ENCODE measurements around the gene CHMP4B.

CHMP4B gene

GRCh38 chr20:33894798-33895197 is 83.7 kb downstream of the CHMP4B start:
- H3K4me3 ChIP-seq (ENCODE audit: low read depth, low read length): no peak overlapping the region
- no peak for TF ChIP-seq CTCF (IDR thresholded peaks at IDR 0.05; ENCODE audit: low read depth, low read length)

- H3K4me3 ChIP-seq (ENCODE audit: low read depth, low read length): no peak overlapping the region
- no peak for TF ChIP-seq CTCF (IDR thresholded peaks at IDR 0.05; ENCODE audit: low read depth, low read length)
Observed at GRCh38 chr20:33896509-33896908, 85.4 kb downstream of the CHMP4B start.

DNA sequence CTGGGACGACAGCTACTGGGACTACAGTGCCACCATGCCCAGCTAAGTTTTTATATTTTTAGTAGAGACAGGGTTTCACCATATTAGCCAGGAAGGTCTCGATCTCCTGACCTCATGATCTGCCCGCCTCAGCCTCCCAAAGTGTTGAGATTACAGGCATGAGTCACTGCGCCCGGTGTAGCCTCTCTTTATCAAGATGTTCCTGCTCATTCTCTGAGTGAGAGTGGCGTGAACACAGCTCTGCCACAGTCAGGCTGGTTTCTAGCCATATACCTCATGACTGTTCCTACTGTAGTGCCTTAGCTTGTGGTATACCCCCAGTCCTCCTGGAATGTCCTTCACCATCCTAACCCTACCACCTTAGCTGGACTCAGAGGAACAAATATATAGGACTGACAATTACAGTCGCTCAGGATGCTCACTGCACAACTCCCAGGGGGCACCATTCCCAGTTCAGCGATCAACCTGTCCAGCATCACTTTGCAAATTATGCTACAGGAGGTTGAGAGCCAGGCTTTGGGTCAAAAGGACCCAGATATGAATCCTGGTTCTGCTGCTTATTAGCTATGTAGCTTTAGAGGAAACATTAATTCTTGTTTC is 86.3 kb downstream of the CHMP4B start:
- H3K4me3 ChIP-seq (ENCODE audit: low read depth, low read length): no peak overlapping the region
- no peak for TF ChIP-seq CTCF (IDR thresholded peaks at IDR 0.05; ENCODE audit: low read depth, low read length)

GRCh38 chr20:33899106-33899505 is 88.0 kb downstream of the CHMP4B start:
- no peak for TF ChIP-seq CTCF (IDR thresholded peaks at IDR 0.05; ENCODE audit: low read depth, low read length)
- no peak overlapping the region for H3K4me3 ChIP-seq (ENCODE audit: low read depth, low read length)

- no peak for TF ChIP-seq CTCF (IDR thresholded peaks at IDR 0.05; ENCODE audit: low read depth, low read length)
Observed at GRCh38 chr20:33900521-33901131, 89.5 kb downstream of the CHMP4B start.

DNA sequence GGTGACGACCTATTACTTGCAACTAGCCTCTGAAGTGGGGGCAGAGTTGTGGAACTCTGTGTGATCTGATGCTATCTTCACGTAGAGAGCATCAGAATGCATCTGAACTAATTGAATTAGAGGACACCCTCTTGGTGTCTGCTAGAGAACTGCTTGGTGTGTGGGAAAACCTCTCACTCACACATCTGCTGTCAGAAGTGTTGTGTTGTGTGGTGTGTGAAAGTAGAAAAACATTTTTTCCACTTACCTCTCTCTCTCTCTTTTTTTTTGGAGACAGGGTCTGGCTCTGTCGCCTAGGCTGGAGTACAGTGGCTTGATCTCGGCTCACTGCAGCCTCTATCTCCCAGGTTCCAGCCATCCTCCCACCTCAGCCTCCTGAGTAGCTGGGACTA is 90.0 kb downstream of the CHMP4B start:
- no peak for TF ChIP-seq CTCF (IDR thresholded peaks at IDR 0.05; ENCODE audit: low read depth, low read length)
- no peak overlapping the region for H3K4me3 ChIP-seq (ENCODE audit: low read depth, low read length)

More at GRCh38 chr20:33900521-33901131, 89.5 kb downstream of the CHMP4B start:
- H3K4me3 ChIP-seq (ENCODE audit: low read depth, low read length): no peak overlapping the region

DNA sequence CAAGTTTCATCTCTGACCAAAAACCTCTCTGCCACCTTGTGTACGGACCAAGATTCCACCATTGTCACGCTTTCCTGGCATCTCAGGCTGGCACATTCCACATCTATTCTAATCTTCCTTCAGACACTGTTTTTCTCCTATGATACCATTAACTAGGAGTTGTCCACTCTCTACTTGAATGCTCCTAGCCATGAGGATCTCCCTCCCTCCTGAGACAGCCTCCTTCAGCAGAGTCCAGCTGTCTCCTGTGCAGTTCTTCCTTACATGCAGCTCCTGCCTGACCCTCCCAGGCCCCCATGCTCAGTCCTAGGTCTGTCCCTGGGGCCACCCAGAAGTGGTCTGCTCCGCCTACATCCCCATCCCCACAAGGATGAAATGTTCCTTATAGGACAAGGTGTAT is 90.9 kb downstream of the CHMP4B start:
- no peak for TF ChIP-seq CTCF (IDR thresholded peaks at IDR 0.05; ENCODE audit: low read depth, low read length)

More for the DNA sequence above, 90.9 kb downstream of the CHMP4B start:
- no peak overlapping the region for H3K4me3 ChIP-seq (ENCODE audit: low read depth, low read length)
